ENCODE data around the gene MAP2K2.

DNA sequence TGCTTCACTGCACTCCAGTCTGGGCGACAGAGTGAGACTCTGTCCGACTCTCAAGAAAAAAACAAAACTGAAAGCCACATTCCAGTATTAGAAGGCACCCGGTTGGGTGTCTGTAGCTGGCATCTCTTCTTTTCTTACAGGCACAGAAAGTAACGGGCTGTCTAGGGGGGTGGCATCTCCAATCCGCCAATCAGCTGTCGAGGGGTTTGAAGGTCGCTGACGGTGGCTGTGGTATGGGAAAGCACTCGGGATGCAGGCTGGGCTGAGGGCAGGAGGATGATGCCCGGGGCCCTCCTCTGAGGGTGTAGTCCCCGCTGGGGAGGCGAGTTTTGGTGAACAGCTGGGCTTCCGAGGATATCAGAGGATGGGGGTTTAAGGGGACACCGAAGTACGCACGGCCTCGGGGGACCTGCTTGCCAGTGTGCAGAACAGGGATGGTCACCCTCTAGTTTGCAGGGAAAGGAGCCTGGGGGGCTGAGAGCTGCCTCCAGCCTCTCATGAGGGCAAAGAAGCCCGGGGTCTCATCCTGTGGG is 30.2 kb downstream of the MAP2K2 start:
- TF ChIP-seq, protein P1, sequence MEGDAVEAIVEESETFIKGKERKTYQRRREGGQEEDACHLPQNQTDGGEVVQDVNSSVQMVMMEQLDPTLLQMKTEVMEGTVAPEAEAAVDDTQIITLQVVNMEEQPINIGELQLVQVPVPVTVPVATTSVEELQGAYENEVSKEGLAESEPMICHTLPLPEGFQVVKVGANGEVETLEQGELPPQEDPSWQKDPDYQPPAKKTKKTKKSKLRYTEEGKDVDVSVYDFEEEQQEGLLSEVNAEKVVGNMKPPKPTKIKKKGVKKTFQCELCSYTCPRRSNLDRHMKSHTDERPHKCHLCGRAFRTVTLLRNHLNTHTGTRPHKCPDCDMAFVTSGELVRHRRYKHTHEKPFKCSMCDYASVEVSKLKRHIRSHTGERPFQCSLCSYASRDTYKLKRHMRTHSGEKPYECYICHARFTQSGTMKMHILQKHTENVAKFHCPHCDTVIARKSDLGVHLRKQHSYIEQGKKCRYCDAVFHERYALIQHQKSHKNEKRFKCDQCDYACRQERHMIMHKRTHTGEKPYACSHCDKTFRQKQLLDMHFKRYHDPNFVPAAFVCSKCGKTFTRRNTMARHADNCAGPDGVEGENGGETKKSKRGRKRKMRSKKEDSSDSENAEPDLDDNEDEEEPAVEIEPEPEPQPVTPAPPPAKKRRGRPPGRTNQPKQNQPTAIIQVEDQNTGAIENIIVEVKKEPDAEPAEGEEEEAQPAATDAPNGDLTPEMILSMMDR (tag by site-specific recombination; IDR thresholded peaks at IDR 0.05) = no peak
- no peak for TF ChIP-seq ZNF350 (tag by site-specific recombination; IDR thresholded peaks at IDR 0.05)
- no peak for TF ChIP-seq ZNF830 (tag by site-specific recombination; IDR thresholded peaks at IDR 0.05; ENCODE audit: low read depth)
- TF ChIP-seq ZSCAN16 (tag by site-specific recombination; IDR thresholded peaks at IDR 0.05) = no peak
- TF ChIP-seq, protein P2, sequence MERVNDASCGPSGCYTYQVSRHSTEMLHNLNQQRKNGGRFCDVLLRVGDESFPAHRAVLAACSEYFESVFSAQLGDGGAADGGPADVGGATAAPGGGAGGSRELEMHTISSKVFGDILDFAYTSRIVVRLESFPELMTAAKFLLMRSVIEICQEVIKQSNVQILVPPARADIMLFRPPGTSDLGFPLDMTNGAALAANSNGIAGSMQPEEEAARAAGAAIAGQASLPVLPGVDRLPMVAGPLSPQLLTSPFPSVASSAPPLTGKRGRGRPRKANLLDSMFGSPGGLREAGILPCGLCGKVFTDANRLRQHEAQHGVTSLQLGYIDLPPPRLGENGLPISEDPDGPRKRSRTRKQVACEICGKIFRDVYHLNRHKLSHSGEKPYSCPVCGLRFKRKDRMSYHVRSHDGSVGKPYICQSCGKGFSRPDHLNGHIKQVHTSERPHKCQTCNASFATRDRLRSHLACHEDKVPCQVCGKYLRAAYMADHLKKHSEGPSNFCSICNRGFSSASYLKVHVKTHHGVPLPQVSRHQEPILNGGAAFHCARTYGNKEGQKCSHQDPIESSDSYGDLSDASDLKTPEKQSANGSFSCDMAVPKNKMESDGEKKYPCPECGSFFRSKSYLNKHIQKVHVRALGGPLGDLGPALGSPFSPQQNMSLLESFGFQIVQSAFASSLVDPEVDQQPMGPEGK (tag by site-specific recombination; IDR thresholded peaks at IDR 0.05) = no peak
- TF ChIP-seq, protein P3, sequence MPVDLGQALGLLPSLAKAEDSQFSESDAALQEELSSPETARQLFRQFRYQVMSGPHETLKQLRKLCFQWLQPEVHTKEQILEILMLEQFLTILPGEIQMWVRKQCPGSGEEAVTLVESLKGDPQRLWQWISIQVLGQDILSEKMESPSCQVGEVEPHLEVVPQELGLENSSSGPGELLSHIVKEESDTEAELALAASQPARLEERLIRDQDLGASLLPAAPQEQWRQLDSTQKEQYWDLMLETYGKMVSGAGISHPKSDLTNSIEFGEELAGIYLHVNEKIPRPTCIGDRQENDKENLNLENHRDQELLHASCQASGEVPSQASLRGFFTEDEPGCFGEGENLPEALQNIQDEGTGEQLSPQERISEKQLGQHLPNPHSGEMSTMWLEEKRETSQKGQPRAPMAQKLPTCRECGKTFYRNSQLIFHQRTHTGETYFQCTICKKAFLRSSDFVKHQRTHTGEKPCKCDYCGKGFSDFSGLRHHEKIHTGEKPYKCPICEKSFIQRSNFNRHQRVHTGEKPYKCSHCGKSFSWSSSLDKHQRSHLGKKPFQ (tag by site-specific recombination; IDR thresholded peaks at IDR 0.05) = no peak
- TF ChIP-seq ZBTB7A (tag by site-specific recombination; IDR thresholded peaks at IDR 0.05; ENCODE audit: low read depth) = no peak
- no peak for TF ChIP-seq SETDB1 (IDR thresholded peaks at IDR 0.05; ENCODE audit: insufficient read length, low read length)
- no peak for TF ChIP-seq HOXD13 (CRISPR knock-in tag; IDR thresholded peaks at IDR 0.05; ENCODE audit: borderline replicate concordance)
- TF ChIP-seq, protein P4, sequence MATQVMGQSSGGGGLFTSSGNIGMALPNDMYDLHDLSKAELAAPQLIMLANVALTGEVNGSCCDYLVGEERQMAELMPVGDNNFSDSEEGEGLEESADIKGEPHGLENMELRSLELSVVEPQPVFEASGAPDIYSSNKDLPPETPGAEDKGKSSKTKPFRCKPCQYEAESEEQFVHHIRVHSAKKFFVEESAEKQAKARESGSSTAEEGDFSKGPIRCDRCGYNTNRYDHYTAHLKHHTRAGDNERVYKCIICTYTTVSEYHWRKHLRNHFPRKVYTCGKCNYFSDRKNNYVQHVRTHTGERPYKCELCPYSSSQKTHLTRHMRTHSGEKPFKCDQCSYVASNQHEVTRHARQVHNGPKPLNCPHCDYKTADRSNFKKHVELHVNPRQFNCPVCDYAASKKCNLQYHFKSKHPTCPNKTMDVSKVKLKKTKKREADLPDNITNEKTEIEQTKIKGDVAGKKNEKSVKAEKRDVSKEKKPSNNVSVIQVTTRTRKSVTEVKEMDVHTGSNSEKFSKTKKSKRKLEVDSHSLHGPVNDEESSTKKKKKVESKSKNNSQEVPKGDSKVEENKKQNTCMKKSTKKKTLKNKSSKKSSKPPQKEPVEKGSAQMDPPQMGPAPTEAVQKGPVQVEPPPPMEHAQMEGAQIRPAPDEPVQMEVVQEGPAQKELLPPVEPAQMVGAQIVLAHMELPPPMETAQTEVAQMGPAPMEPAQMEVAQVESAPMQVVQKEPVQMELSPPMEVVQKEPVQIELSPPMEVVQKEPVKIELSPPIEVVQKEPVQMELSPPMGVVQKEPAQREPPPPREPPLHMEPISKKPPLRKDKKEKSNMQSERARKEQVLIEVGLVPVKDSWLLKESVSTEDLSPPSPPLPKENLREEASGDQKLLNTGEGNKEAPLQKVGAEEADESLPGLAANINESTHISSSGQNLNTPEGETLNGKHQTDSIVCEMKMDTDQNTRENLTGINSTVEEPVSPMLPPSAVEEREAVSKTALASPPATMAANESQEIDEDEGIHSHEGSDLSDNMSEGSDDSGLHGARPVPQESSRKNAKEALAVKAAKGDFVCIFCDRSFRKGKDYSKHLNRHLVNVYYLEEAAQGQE (tag by site-specific recombination; IDR thresholded peaks at IDR 0.05) = no peak
- TF ChIP-seq KLF10 (tag by site-specific recombination; IDR thresholded peaks at IDR 0.05) = no peak

All from HEK293 (cell line).